IgD-negative memory B cell (primary cell): ENCODE data around the gene HLA-DPB1. TPM values are rescaled to one million over a fixed set of nuclear protein-coding genes. Genes with fewer than 3 reads are reported as not detected.
A peak's percentile ranks its signal among the peaks of the same experiment; 100 is the strongest.
"Not testable (repeated sequence)": the region's sequence is repeated elsewhere in the genome, so short reads cannot be mapped to it uniquely, and the experiment has no call there.

Experiments used
- H3K27ac Mint-ChIP-seq, 3 donors: one replicate each; pipeline ENCODE4 v1.8.0; 2020 to 2022; ENCODE audit warnings: mild to moderate bottlenecking in 3 of 3, mixed read lengths in 3 of 3, moderate library complexity in 1 of 3
- H3K27me3 Mint-ChIP-seq: one replicate; pipeline ENCODE4 v1.8.0; 2021; ENCODE audit warnings: mixed read lengths
- H3K36me3 Mint-ChIP-seq: one replicate; pipeline ENCODE4 v1.8.0; 2020; ENCODE audit warnings: mild to moderate bottlenecking, mixed read lengths
- H3K4me1 Mint-ChIP-seq, 3 donors: one replicate each; pipeline ENCODE4 v1.8.0; 2020 to 2022; ENCODE audit warnings: mixed read lengths in 3 of 3, mild to moderate bottlenecking in 1 of 3
- H3K4me3 Mint-ChIP-seq, 4 donors: one replicate each; pipeline ENCODE4 v1.8.0; 2020 to 2022; ENCODE audit warnings: mild to moderate bottlenecking in 4 of 4, mixed read lengths in 4 of 4, moderate library complexity in 3 of 4
- H3K9me3 Mint-ChIP-seq, 3 donors: one replicate each; pipeline ENCODE4 v1.8.0; 2020 to 2021; ENCODE audit warnings: mixed read lengths in 3 of 3, mild to moderate bottlenecking in 1 of 3
- polyA plus RNA-seq: library from polyadenylated mRNA; unstranded; fragments of 300-500 nt; fragmentation: Illumina TruSeq; gene quantifications from one replicate; pipeline ENCODE4 v1.2.3, GENCODE V29; 2021

The HLA-DPB1 gene
- polyA plus RNA-seq, 1 donor from 2014 or later, result 2,247 TPM

DNA sequence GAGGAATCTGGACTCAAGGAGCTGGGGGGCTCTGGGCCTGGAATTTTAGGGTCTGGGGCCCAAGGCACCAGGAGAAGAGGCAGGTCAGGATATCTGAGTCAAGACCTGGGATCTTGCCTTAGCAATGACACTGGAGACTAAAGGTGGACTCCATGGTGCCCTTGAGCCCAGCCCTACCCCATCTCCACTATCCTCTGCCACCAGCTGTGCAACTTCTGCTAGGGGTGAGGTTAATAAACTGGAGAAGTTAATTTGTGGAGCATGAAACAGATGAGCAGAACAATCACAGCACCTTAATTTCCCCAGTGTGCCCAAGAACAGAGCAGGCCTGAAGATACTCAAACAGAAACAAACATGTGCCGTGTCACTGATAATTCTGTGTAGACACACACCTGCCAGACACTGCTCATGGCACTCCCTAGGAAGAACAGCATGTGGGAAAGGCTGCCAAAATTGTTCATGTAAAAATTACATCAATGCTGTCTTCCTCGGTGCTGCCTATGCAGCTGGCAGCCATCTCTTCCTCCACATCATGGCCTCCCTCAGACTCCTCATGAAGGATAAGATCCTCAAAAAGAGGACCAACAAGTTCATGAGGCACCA lies 3.2 kb downstream of the HLA-DPB1 start:
- H3K27me3 Mint-ChIP-seq, result no peaks in the 10 kb centered on the region
- H3K27ac Mint-ChIP-seq, result peak overlapping the region; percentile 86 to 97 (median 92)
- H3K36me3 Mint-ChIP-seq, result peaks cover 19% of the 10 kb centered on the region
- H3K4me3 Mint-ChIP-seq, result peak overlapping the region; percentile 88 to 97 (median 93)
- H3K4me1 Mint-ChIP-seq, result peaks cover 46 to 69% (median 47%) of the 10 kb centered on the region in 3 donors
- H3K9me3 Mint-ChIP-seq, result peaks cover 0 to 2% (median 0%) of the 10 kb centered on the region in 3 donors

GRCh38 chr6:33079580-33079979 lies 3.8 kb downstream of the HLA-DPB1 start:
- Mint-ChIP-seq H3K36me3 (peaks cover 19% of the 10 kb centered on the region), H3K4me1 (peaks cover 47 to 68% (median 49%) of the 10 kb centered on the region in 3 donors), H3K27me3 (no peaks in the 10 kb centered on the region), H3K4me3 (peak overlapping the region; percentile 88 to 97 (median 93)), H3K9me3 (peaks cover 0 to 2% (median 0%) of the 10 kb centered on the region in 3 donors), H3K27ac (peak overlapping the region; percentile 86 to 97 (median 92))

DNA sequence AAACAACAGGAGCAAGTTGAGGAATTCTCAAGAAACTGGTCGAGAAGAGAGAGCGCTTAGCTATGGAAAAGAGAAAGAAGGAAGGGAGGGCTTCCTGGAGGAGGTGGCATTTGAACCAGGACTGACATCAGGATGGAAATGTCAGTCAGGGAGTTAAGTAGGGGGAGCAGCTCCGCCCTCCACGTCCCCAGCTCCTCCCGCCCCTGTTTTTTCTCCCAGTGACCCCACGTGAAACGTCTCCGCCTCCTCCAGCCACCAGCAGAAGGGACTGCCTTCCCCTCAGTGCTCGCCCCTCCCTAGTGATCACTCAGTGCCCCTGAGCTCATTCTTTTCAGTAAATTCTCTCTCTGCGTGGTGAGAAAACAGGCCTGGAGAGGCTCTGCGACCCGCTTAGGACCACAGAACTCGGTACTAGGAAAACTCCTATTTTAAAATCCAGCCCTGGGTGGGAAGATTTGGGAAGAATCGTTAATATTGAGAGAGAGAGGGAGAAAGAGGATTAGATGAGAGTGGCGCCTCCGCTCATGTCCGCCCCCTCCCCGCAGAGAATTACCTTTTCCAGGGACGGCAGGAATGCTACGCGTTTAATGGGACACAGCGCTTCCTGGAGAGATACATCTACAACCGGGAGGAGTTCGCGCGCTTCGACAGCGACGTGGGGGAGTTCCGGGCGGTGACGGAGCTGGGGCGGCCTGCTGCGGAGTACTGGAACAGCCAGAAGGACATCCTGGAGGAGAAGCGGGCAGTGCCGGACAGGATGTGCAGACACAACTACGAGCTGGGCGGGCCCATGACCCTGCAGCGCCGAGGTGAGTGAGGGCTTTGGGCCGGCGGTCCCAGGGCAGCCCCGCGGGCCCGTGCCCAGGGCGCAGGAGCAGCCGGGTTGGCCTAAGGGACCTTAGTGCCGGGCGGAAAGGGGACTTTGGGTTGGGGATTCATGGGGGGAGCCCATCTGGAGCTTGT lies 4.6 kb downstream of the HLA-DPB1 start:
- Mint-ChIP-seq H3K27ac (peak overlapping the region; percentile 86 to 97 (median 94)), H3K27me3 (no peaks in the 10 kb centered on the region), H3K4me1 (peaks cover 44 to 60% (median 46%) of the 10 kb centered on the region in 3 donors), H3K9me3 (peaks cover 0 to 2% (median 0%) of the 10 kb centered on the region in 3 donors), H3K36me3 (peaks cover 19% of the 10 kb centered on the region), H3K4me3 (peak overlapping the region; percentile 88 to 97 (median 93))

DNA sequence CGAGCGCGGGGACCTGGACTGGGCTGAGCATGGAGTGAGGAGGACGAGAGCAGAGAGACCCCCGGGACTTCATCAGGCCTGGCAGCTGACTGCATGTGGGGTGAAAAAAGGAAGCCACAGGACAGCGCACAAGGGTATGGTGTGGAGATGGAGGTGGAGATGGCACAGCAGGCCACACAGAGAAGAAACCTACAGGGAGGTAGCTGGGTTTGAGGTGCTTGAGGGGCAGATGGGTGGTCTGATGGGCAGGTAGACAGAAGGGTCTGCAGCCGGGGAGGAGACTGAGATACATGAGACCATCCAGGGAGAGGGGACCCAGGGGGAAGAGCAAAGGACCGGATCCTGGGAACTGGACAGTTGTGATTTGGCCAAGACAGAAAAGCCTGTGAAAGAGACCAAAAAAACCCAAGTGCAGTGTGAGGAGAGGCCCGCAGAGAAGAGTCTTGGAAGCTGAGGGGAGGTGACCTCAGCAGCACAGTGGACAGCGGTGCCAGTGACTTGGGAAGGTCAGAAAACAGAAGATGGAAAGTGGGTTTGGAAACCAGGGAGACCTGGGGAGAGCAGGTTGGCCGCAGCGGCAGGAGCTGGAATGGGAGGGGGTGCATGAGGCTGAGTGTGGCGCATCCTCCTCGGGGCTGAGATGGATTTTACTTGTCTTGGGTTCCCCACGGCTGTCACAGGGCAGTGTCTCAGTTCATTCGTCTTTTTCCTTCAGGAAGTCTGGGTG lies 5.5 kb downstream of the HLA-DPB1 start:
- H3K27me3 Mint-ChIP-seq, result no peaks in the 10 kb centered on the region
- H3K36me3 Mint-ChIP-seq, result peaks cover 19% of the 10 kb centered on the region
- peaks cover 0 to 2% (median 0%) of the 10 kb centered on the region in 3 donors for H3K9me3 Mint-ChIP-seq
- peak overlapping the region; percentile 46 to 94 (median 88) for H3K4me3 Mint-ChIP-seq
- peaks cover 44 to 57% (median 46%) of the 10 kb centered on the region in 3 donors for H3K4me1 Mint-ChIP-seq
- peak overlapping the region in 2 of 3 donors; percentile 86 to 94 for H3K27ac Mint-ChIP-seq

GRCh38 chr6:33082702-33083101 lies 6.9 kb downstream of the HLA-DPB1 start:
- Mint-ChIP-seq H3K4me1 (peaks cover 44 to 51% (median 48%) of the 10 kb centered on the region in 3 donors), H3K27me3 (no peaks in the 10 kb centered on the region), H3K27ac (peak overlapping the region; percentile 75 to 93 (median 86)), H3K4me3 (peak overlapping the region in 3 of 4 donors; percentile 61 to 94 (median 88)), H3K36me3 (peaks cover 17% of the 10 kb centered on the region), H3K9me3 (no peaks in the 10 kb centered on the region)

- Mint-ChIP-seq H3K27ac (peak overlapping the region in 2 of 3 donors; percentile 15 to 81), H3K9me3 (no peaks in the 10 kb centered on the region), H3K27me3 (no peaks in the 10 kb centered on the region), H3K4me1 (peaks cover 29 to 50% (median 38%) of the 10 kb centered on the region in 3 donors), H3K36me3 (peaks cover 5% of the 10 kb centered on the region), H3K4me3 (peak overlapping the region in 2 of 4 donors; percentile 2 to 34)
These were observed 9.8 kb downstream of the HLA-DPB1 start for GRCh38 chr6:33085627-33086026.

DNA sequence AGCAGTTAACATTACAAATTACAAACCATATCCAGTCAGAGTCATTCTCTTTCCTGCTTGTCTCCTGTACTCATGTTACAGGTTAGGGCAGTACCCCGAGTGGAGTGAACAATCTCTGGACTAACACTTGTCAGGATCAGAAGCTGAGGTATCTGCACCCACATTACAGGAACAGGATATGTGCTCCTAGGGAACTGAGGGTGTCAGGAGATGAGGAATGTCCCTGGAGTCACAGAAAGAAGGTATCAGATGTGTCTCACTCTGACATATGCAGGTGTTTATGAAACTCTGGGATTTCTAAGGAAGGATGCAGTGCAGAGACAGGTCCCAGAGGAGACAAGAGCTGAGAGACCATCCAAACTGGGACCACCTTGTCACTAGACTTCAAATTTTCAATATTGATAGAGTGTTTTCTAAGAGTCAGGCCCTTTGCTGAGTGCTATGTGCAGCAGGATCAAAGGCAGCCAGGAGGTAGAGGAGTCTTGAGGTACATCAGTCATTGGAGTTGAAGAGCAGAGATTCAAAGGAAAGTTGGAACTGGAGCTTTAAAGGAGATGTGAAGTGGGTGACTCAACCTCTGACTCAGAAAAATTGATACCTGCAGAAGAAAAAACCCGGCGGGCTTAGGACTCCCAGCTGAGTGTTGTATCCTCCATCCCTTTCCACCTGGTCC lies 12.6 kb downstream of the HLA-DPB1 start:
- H3K4me1 Mint-ChIP-seq, result peaks cover 14 to 47% (median 25%) of the 10 kb centered on the region in 3 donors
- no peaks in the 10 kb centered on the region for H3K27me3 Mint-ChIP-seq
- H3K27ac Mint-ChIP-seq, result peak overlapping the region; percentile 36 to 84 (median 63)
- peaks cover 2% of the 10 kb centered on the region for H3K36me3 Mint-ChIP-seq
- no peaks in the 10 kb centered on the region for H3K9me3 Mint-ChIP-seq
- peak overlapping the region in 1 of 4 donors; percentile 55 for H3K4me3 Mint-ChIP-seq

- Mint-ChIP-seq H3K27me3 (no peaks in the 10 kb centered on the region), H3K36me3 (peaks cover 2% of the 10 kb centered on the region), H3K27ac (peak overlapping the region; percentile 36 to 87 (median 74)), H3K9me3 (no peaks in the 10 kb centered on the region), H3K4me1 (peaks cover 14 to 54% (median 29%) of the 10 kb centered on the region in 3 donors), H3K4me3 (peak overlapping the region in 1 of 4 donors; percentile 33)
These were observed 13.3 kb downstream of the HLA-DPB1 start for GRCh38 chr6:33088931-33089620.

- peak overlapping the region; percentile 83 to 87 (median 86) for H3K27ac Mint-ChIP-seq
- no peaks in the 10 kb centered on the region for H3K9me3 Mint-ChIP-seq
- peaks cover 2% of the 10 kb centered on the region for H3K36me3 Mint-ChIP-seq
- no peaks in the 10 kb centered on the region for H3K27me3 Mint-ChIP-seq
- H3K4me3 Mint-ChIP-seq, result no peak overlapping the region
- peaks cover 20 to 55% (median 31%) of the 10 kb centered on the region in 3 donors for H3K4me1 Mint-ChIP-seq
These were observed 16.2 kb downstream of the HLA-DPB1 start for GRCh38 chr6:33091957-33092356.

DNA sequence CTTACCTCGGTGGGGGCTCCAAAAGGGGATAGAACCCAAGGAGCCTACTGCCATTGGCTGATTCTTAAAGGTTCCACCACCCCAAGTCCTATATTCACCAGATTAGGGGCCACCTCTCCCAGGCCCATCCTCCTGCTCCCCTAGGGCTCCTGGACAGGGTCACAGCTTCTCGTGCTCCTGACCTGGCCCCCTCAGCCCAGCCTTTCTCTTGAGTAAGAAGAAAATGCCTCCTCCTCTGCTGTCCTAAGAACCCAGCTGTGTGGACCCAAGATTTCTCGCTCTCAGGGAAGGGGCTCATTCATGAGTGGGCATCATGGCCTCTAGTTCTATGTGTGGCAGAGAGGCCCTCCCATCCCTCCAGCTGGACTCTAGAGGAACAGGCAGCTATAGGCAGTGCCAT lies 16.6 kb downstream of the HLA-DPB1 start:
- peaks cover 2% of the 10 kb centered on the region for H3K36me3 Mint-ChIP-seq
- peaks cover 0 to under 1% (median under 1%) of the 10 kb centered on the region in 3 donors for H3K9me3 Mint-ChIP-seq
- peaks cover 20 to 55% (median 31%) of the 10 kb centered on the region in 3 donors for H3K4me1 Mint-ChIP-seq
- no peaks in the 10 kb centered on the region for H3K27me3 Mint-ChIP-seq
- H3K27ac Mint-ChIP-seq, result peak overlapping the region; percentile 31 to 87 (median 83)
- no peak overlapping the region for H3K4me3 Mint-ChIP-seq

GRCh38 chr6:33093855-33094254 lies 18.1 kb downstream of the HLA-DPB1 start:
- peaks cover 2% of the 10 kb centered on the region for H3K36me3 Mint-ChIP-seq
- H3K27me3 Mint-ChIP-seq, result no peaks in the 10 kb centered on the region
- H3K4me3 Mint-ChIP-seq, result peak overlapping the region in 1 of 4 donors; percentile 47
- peaks cover 20 to 48% (median 28%) of the 10 kb centered on the region in 3 donors for H3K4me1 Mint-ChIP-seq
- peaks cover 3 to 9% (median 5%) of the 10 kb centered on the region in 3 donors for H3K9me3 Mint-ChIP-seq
- H3K27ac Mint-ChIP-seq, result peak overlapping the region in 2 of 3 donors; percentile 60 to 82

GRCh38 chr6:33095681-33096080 lies 19.9 kb downstream of the HLA-DPB1 start:
- peaks cover 9 to 24% (median 20%) of the 10 kb centered on the region in 3 donors for H3K9me3 Mint-ChIP-seq
- H3K27me3 Mint-ChIP-seq, result no peaks in the 10 kb centered on the region
- no peak overlapping the region for H3K27ac Mint-ChIP-seq
- peaks cover 16 to 34% (median 19%) of the 10 kb centered on the region in 3 donors for H3K4me1 Mint-ChIP-seq
- H3K4me3 Mint-ChIP-seq, result no peak overlapping the region
- peaks cover 6% of the 10 kb centered on the region for H3K36me3 Mint-ChIP-seq

DNA sequence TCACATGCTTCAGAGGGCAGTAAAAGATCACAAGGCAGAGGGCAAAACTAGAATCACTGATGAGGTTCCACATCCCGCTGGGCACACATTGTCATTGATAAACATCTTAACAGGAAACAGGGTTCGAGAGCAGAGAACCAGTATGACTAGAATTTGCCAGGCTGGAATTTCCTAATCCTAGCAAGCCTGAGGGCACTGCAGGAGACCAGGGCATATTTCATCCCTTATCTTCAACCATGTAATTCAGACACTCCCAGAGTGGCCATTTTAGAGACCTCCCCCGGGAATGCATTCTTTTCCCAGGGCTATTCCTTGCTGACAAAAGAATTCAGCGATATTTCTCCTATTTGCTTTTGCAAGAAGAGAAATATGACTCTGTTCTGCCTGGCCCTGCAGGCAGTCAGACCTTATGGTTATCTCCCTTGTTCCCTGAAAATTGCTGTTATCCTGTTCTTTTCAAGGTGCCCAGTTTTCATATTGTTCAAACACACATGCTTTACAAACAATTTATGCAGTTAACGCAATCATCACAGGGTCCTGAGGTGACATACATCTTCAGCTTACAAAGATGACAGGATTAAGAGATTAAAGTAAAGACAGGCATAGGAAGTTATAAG lies 25.4 kb downstream of the HLA-DPB1 start:
- not testable (repeated sequence) for H3K27ac Mint-ChIP-seq

More for the DNA sequence above, 25.4 kb downstream of the HLA-DPB1 start:
- not testable (repeated sequence) for H3K4me3 Mint-ChIP-seq, H3K4me1 Mint-ChIP-seq, H3K36me3 Mint-ChIP-seq, H3K27me3 Mint-ChIP-seq
- peaks cover 14 to 43% (median 37%) of the 10 kb centered on the region in 3 donors for H3K9me3 Mint-ChIP-seq
